WTC11 (cell line): ENCODE data around the gene LRMDA.

Source experiments
- FOXP1 ChIP-seq: sonication (generic); formaldehyde crosslinking; IDR thresholded peaks from 2 replicates; pipeline ENCODE4 v1.8.0; 2022; ENCODE audit warnings: missing genetic modification reagents, mild to moderate bottlenecking, moderate library complexity, borderline replicate concordance
- IRF2 ChIP-seq: sonication (generic); formaldehyde crosslinking; IDR thresholded peaks from 2 replicates; pipeline ENCODE4 v1.8.0; 2022; ENCODE audit warnings: low read depth, missing genetic modification reagents, borderline replicate concordance
- JUN ChIP-seq: sonication (generic); formaldehyde crosslinking; IDR thresholded peaks from 2 replicates; pipeline ENCODE4 v1.8.0; 2023; ENCODE audit warnings: mild to moderate bottlenecking, missing genetic modification reagents
- NFYB ChIP-seq: sonication (generic); formaldehyde crosslinking; conservative IDR thresholded peaks from 2 replicates; pipeline ENCODE4 v1.8.0; 2022; ENCODE audit warnings: low read depth, missing genetic modification reagents
- NR2C2 ChIP-seq: sonication (generic); formaldehyde crosslinking; IDR thresholded peaks from 2 replicates; pipeline ENCODE4 v1.8.0; 2022; ENCODE audit warnings: mild to moderate bottlenecking, missing genetic modification reagents
- SP1 ChIP-seq: sonication (generic); formaldehyde crosslinking; conservative IDR thresholded peaks from 2 replicates; pipeline ENCODE4 v1.8.1; 2022; ENCODE audit warnings: missing genetic modification reagents
- ZBTB21 ChIP-seq: sonication (generic); formaldehyde crosslinking; IDR thresholded peaks from 2 replicates; pipeline ENCODE4 v1.8.1; 2023; ENCODE audit warnings: mild to moderate bottlenecking, missing genetic modification reagents, borderline replicate concordance
- ZNF232 ChIP-seq: sonication (generic); formaldehyde crosslinking; IDR thresholded peaks from 2 replicates; pipeline ENCODE4 v1.8.0; 2022; ENCODE audit warnings: mild to moderate bottlenecking, missing genetic modification reagents
- ZNF512 ChIP-seq: sonication (generic); formaldehyde crosslinking; IDR thresholded peaks from 2 replicates; pipeline ENCODE4 v1.8.1; 2022; ENCODE audit warnings: missing genetic modification reagents, borderline replicate concordance
- TF ChIP-seq, protein P1 (sequence below): fragments of 200-600 bp; IDR thresholded peaks from 2 replicates; pipeline ENCODE4 v1.8.0; 2022; ENCODE audit warnings: antibody characterized with exemption

DNA sequence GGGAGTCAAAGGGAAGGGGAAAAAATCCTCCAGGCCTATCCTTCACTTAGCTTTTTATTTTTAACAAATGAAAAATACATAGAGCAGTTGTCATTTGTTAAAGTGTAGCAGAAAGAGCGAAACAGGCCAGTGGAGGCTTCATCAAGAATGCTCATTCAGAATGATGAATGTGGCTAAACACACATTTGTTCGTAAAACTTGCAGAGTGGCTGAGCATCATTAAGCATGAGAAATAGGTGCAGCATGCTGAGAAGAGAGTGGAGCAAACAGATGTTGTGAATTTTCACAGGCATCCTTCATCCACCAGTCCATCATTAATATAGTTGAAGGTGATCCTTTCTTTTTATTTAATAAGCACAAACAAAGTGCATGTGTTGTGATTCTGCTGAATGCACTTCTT is 407.6 kb downstream of the LRMDA start:
- TF ChIP-seq ZBTB21 (CRISPR knock-in tag), result no peak
- TF ChIP-seq, protein P1, sequence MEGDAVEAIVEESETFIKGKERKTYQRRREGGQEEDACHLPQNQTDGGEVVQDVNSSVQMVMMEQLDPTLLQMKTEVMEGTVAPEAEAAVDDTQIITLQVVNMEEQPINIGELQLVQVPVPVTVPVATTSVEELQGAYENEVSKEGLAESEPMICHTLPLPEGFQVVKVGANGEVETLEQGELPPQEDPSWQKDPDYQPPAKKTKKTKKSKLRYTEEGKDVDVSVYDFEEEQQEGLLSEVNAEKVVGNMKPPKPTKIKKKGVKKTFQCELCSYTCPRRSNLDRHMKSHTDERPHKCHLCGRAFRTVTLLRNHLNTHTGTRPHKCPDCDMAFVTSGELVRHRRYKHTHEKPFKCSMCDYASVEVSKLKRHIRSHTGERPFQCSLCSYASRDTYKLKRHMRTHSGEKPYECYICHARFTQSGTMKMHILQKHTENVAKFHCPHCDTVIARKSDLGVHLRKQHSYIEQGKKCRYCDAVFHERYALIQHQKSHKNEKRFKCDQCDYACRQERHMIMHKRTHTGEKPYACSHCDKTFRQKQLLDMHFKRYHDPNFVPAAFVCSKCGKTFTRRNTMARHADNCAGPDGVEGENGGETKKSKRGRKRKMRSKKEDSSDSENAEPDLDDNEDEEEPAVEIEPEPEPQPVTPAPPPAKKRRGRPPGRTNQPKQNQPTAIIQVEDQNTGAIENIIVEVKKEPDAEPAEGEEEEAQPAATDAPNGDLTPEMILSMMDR, result no peak
- no peak for TF ChIP-seq IRF2
- no peak for TF ChIP-seq ZNF512 (CRISPR knock-in tag)
- TF ChIP-seq JUN (CRISPR knock-in tag), result no peak
- no peak for TF ChIP-seq NR2C2
- no peak for TF ChIP-seq SP1
- no peak for TF ChIP-seq NFYB (CRISPR knock-in tag)
- TF ChIP-seq FOXP1 (CRISPR knock-in tag), result no peak
- TF ChIP-seq ZNF232, result no peak
